ENCODE results near the gene ZIC2.

DNA sequence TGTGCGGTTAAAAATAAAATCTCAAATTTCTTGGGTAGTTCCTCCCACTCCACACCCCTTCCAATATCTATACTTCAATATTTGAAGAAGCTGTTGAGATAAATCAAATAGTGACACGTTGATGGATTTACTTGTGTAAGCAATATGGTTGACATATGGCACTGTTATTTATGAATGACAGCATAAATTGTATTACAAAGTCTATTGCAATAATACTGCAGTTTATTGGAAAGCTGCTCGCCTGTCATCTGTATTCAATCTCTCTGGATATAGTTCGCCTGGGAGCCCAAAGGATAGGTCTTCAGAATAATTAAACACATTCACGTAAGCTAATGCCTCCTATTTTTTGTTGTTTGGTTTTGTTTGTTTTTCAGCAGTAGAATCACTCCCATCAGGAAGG, 5.0 kb upstream of the ZIC2 start:
- TF ChIP-seq, protein P1, sequence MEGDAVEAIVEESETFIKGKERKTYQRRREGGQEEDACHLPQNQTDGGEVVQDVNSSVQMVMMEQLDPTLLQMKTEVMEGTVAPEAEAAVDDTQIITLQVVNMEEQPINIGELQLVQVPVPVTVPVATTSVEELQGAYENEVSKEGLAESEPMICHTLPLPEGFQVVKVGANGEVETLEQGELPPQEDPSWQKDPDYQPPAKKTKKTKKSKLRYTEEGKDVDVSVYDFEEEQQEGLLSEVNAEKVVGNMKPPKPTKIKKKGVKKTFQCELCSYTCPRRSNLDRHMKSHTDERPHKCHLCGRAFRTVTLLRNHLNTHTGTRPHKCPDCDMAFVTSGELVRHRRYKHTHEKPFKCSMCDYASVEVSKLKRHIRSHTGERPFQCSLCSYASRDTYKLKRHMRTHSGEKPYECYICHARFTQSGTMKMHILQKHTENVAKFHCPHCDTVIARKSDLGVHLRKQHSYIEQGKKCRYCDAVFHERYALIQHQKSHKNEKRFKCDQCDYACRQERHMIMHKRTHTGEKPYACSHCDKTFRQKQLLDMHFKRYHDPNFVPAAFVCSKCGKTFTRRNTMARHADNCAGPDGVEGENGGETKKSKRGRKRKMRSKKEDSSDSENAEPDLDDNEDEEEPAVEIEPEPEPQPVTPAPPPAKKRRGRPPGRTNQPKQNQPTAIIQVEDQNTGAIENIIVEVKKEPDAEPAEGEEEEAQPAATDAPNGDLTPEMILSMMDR (IDR thresholded peaks at IDR 0.05; ENCODE audit: poor library complexity): no peak
- no peak for TF ChIP-seq EZH2 (IDR thresholded peaks at IDR 0.05; ENCODE audit: borderline replicate concordance)

All from hepatocyte (in vitro differentiated cells).